ENCODE data around the gene SNX8. TPM values are rescaled to one million over a fixed set of nuclear protein-coding genes. Genes with fewer than 3 reads are reported as not detected.
"Not testable (repeated sequence)": the region's sequence is repeated elsewhere in the genome, so short reads cannot be mapped to it uniquely, and the experiment has no call there.

Gene SNX8
- total RNA-seq = 10 to 100 TPM; 21.8 to 38.0 TPM
- long read RNA-seq, full-length matches to known transcripts = 12 of 15 reads
- long read RNA-seq, partial matches to known transcripts = 1 of 15 reads
- long read RNA-seq, other reads (novel, unspliced or antisense) = 2 of 15 reads

GRCh38 chr7:2314209-2314955, at the start of gene SNX8:
Gene SNX8, minus strand, starts transcription at chr7:2314441. Its CDS starts 20 bp downstream, at chr7:2314421.
- intact Hi-C loops (cut with DNase I, micrococcal nuclease) = no loop called here
- ATAC-seq = peak; percentile 93
- DNase-seq = peak; percentile 93 to 97

GRCh38 chr7:2362385-2363088, 48.3 kb upstream of the SNX8 start:
- intact Hi-C loops (cut with DNase I, micrococcal nuclease) = no loop called here
- ATAC-seq (no peak), DNase-seq (no peak)

GRCh38 chr7:2360796-2361195, 46.6 kb upstream of the SNX8 start:
- intact Hi-C loops (cut with DNase I, micrococcal nuclease) = no loop called here
- no peak for DNase-seq
- no peak for ATAC-seq

GRCh38 chr7:2359610-2360009, 45.4 kb upstream of the SNX8 start:
- intact Hi-C loops (cut with DNase I, micrococcal nuclease) = no loop called here
- ATAC-seq = no peak
- no peak for DNase-seq

GRCh38 chr7:2358968-2359527, 44.8 kb upstream of the SNX8 start:
- DNase-seq = no peak
- intact Hi-C loops (cut with DNase I, micrococcal nuclease) = no loop called here
- no peak for ATAC-seq

GRCh38 chr7:2357571-2357970, 43.3 kb upstream of the SNX8 start:
- intact Hi-C loops (cut with DNase I, micrococcal nuclease) = no loop called here
- DNase-seq = no peak
- ATAC-seq = no peak

GRCh38 chr7:2357165-2357564, 42.9 kb upstream of the SNX8 start:
- ATAC-seq = no peak
- no peak for DNase-seq
- intact Hi-C loops (cut with DNase I, micrococcal nuclease) = no loop called here

GRCh38 chr7:2355705-2356008, 41.4 kb upstream of the SNX8 start:
- DNase-seq = no peak
- intact Hi-C loops (cut with DNase I, micrococcal nuclease) = no loop called here
- no peak for ATAC-seq

DNA sequence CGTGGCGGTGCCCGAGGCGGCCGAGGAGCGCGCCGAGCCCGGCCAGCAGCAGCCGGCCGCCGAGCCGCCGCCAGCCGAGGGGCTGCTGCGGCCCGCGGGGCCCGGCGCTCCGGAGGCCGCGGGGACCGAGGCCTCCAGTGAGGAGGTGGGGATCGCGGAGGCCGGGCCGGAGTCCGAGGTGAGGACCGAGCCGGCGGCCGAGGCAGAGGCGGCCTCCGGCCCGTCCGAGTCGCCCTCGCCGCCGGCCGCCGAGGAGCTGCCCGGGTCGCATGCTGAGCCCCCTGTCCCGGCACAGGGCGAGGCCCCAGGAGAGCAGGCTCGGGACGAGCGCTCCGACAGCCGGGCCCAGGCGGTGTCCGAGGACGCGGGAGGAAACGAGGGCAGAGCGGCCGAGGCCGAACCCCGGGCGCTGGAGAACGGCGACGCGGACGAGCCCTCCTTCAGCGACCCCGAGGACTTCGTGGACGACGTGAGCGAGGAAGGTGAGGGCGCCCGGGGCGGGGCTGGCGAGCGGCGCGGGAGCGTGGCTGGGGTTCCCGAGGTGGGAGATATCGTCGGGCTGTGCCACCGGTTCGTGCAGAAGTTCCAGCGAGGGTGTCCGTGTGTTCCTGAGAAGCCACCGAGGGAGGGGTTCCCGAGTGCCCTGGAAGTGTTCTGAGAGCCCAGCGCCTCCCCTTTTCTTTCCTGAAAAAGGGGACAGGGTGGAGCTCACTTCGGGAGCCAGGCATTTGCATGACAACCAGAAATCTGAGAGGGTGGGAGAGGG, 40.9 kb upstream of the SNX8 start:
- ATAC-seq = peak; percentile 1
- DNase-seq = peak in 1 of 2 donors; percentile 42
- intact Hi-C loops (cut with DNase I, micrococcal nuclease) = no loop called here

DNA sequence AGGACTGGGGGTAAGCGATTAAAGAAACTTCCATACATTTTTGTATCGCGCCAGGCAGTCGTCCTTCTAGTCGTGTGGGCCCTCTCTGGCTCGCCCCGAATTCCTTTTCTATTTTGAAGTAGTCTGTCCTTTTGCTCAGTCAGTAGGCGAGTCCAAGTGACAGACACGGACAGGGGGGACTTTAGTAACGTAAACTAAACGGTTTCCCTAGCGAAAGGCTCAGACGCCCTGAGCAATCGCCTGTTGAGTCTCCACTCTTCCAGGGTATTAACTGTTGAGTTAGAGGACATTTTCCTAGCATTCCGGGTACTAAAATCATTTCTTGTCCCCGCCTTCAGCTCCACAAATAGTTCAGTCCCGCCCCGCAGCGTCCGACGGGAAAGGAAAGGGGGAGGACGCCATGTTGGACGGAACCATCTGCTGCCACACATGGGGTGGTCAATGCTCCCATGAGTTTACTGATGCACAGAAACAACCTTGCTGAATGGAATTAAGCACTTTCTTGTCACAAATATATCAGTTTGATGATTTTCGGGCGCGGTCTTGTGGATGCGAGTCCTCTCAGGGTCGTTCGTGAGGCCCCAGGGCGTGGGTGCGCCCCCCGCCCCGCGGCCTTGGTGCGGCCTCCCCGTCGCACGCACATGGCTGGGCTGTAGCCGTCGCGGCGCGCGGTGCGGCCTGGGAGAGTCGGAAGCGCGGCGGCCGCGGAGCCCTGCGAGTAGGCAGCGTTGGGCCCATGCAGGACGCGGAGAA, 40.1 kb upstream of the SNX8 start, which contains the start of gene EIF3B:
EIF3B (plus strand) TSS at position 642 of the 753 bp plus-strand sequence; CDS start at position 737, 95 bp downstream.
- ATAC-seq (peak; percentile 90), DNase-seq (peak; percentile 84 to 92)
- intact Hi-C loops (cut with DNase I, micrococcal nuclease) = no loop called here

DNA sequence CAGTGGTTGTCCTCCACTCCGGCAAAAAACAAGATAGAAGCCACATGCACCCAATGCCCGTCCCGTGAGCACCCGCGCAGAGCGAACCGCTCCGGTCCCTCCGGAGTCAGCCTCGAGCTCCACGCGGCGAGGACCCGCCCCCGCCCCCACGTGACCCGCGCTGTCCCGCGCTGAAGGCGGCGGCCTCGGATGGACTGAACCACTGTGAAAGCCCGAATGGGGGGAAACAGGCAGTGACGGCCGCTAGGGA, 39.6 kb upstream of the SNX8 start:
- intact Hi-C loops (cut with DNase I, micrococcal nuclease) = no loop called here
- peak; percentile 81 for ATAC-seq

GRCh38 chr7:2353113-2353935, 39.1 kb upstream of the SNX8 start:
- DNase-seq = no peak
- peak; percentile 0 for ATAC-seq
- intact Hi-C loops (cut with DNase I, micrococcal nuclease) = no loop called here

More for the DNA sequence above, 39.6 kb upstream of the SNX8 start:
- DNase-seq = peak; percentile 86 to 92

- ATAC-seq (no peak), DNase-seq (no peak)
- intact Hi-C loops (cut with DNase I, micrococcal nuclease) = no loop called here
Observed at GRCh38 chr7:2350861-2351260, 36.6 kb upstream of the SNX8 start.

- ATAC-seq (no peak), DNase-seq (no peak)
- intact Hi-C loops (cut with DNase I, micrococcal nuclease) = no loop called here
Observed at GRCh38 chr7:2350055-2350454, 35.8 kb upstream of the SNX8 start.

DNA sequence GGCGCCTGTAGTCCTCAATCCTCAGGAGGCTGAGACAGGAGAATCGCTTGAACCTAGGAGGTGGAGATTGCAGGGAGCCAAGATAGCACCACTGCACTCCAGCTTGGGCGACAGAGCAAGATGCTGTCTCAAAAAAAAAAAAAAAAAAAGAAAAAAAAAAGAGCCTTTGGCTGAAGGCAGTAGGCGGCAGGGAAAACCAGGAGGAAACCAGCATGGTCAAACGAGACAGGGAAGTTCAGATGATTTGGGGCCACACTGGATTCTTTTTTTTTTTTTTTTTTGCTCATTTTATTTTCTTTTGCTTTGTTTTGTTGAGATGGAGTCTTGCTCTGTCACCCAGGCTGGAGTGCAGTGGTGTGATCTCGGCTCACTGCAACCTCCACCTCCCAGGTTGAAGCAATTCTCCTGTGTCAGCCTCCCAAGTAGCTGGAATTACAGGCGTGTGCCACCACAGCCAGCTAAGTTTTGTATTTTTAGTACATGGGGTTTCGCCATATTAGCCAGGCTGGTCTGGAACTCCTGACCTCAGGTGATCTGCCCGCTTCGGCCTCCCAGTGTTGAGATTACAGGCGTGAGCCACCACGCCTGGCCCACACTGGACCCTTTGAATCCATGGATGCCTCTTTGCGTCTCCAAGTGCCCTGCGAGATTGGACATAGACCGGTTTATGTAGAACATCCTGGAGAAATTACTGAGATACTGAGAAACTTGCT, 33.3 kb upstream of the SNX8 start:
- DNase-seq; intact Hi-C loops (cut with DNase I, micrococcal nuclease): not testable (repeated sequence)
- peak; percentile 18 for ATAC-seq

DNA sequence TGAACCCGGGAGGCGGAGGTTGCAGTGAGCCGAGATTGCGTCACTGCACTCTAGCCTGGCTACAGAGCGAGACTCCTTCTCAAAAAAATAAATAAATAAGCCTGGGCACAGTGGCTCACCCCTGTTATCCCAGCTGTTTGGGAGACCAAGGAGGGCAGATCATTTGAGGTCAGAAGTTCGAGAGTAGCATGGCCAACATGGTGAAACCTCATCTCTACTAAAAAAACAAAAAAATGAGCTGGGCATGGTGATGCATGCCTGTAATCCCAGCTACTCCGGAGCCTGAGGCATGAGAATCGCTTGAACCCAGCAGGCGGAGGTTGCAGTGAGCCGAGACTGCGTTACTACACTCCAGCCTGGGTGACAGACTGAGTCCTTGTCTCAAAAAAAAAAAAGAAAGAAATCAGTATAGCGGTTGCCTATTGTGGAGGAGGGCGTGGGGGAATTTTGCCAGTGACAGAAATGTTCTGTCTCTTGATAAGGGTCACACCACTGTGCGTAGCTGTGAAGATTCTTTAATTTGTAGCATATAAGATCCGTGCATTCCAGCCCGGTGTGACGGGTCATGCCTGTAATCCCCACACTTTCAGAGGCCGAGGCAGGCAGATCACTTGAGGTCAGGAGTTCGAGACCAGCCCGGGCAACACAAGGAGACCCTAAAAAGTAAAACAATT, 22.5 kb upstream of the SNX8 start:
- no peak for DNase-seq
- no peak for ATAC-seq
- intact Hi-C loops (cut with DNase I, micrococcal nuclease) = no loop called here
